Activated CD4-positive, alpha-beta T cell treated with anti-CD3 and anti-CD28 coated beads, Interleukin-2, Interleukin-4, amounts not matched to agents 100 ng/mL and 50 ng/mL, durations not matched to agents 16 hours and 8 hours (primary cell): ENCODE data around the gene NUBP2.

Source experiments
- DNase-seq: peaks from one replicate; pipeline ENCODE4 v3.0.0-alpha.2; 2020; ENCODE audit warnings: low spot score

The NUBP2 gene

GRCh38 chr16:1809281-1809801 lies 26.6 kb downstream of the NUBP2 start:
- DNase-seq = no peak

GRCh38 chr16:1810106-1810505 lies 27.3 kb downstream of the NUBP2 start:
- no peak for DNase-seq

GRCh38 chr16:1810536-1810935 lies 27.8 kb downstream of the NUBP2 start:
- DNase-seq = no peak

- DNase-seq = peak; percentile 46
Measured at GRCh38 chr16:1812732-1813163, 30.0 kb downstream of the NUBP2 start.

GRCh38 chr16:1815461-1815860 lies 32.7 kb downstream of the NUBP2 start:
- DNase-seq = no peak

- no peak for DNase-seq
Measured at GRCh38 chr16:1816396-1817275, 33.9 kb downstream of the NUBP2 start.

GRCh38 chr16:1817276-1817589 lies 34.5 kb downstream of the NUBP2 start:
- DNase-seq = no peak

GRCh38 chr16:1817716-1818115 lies 35.0 kb downstream of the NUBP2 start:
- no peak for DNase-seq

- DNase-seq = no peak
Measured at GRCh38 chr16:1818204-1818872, 35.6 kb downstream of the NUBP2 start.

- DNase-seq = no peak
Measured at GRCh38 chr16:1818873-1819525, 36.2 kb downstream of the NUBP2 start.

GRCh38 chr16:1819611-1820010 lies 36.9 kb downstream of the NUBP2 start:
- no peak for DNase-seq

GRCh38 chr16:1820096-1820945 lies 37.6 kb downstream of the NUBP2 start:
- DNase-seq = no peak

GRCh38 chr16:1820946-1821290 lies 38.2 kb downstream of the NUBP2 start:
- DNase-seq = no peak

GRCh38 chr16:1821861-1822611 lies 39.3 kb downstream of the NUBP2 start:
- no peak for DNase-seq

GRCh38 chr16:1822801-1823200 lies 40.0 kb downstream of the NUBP2 start:
- DNase-seq = no peak

- no peak for DNase-seq
Measured at GRCh38 chr16:1823821-1824220, 41.1 kb downstream of the NUBP2 start.

GRCh38 chr16:1825381-1825863 lies 42.7 kb downstream of the NUBP2 start:
- DNase-seq = no peak

GRCh38 chr16:1825864-1826690 lies 43.3 kb downstream of the NUBP2 start:
- DNase-seq = peak; percentile 48

- peak; percentile 91 for DNase-seq
Measured at GRCh38 chr16:1826691-1827573, 44.2 kb downstream of the NUBP2 start, which contains the start of the genes FAHD1 and HAGH. FAHD1 (plus strand) TSS chr16:1827206; CDS start chr16:1827239, 33 bp downstream. HAGH (minus strand) TSS chr16:1826825; CDS start chr16:1826787, 38 bp downstream.
